K562 (cell line): ENCODE data around the gene TM4SF18. TPM values are rescaled to one million over a fixed set of nuclear protein-coding genes. Genes with fewer than 3 reads are reported as not detected.

ENCODE experiments used
- ATAC-seq: fragments of 200-7000 bp; cut with Tn5 transposase; 3 replicates; pipeline ENCODE4 v1.9.1; 2020; ENCODE audit warnings: moderate library complexity
- BruUV-seq: library from RNA; stranded (reverse); fragments of 400-500 nt; replicated peaks from 2 replicates; lab custom pipeline; 2021; lab: Mats Ljungman, UMichigan
- CTCF ChIA-PET: fragments of 300-600 bp; formaldehyde crosslinking; extraction: SDS; loops from one replicate; lab custom pipeline; 2021; ENCODE audit warnings: low intra/inter-chr PET ratio; lab: Yijun Ruan, JAX
- POLR2A ChIA-PET: fragments of 300-600, 350-650 bp; sonication (Branson Sonifier 250); formaldehyde crosslinking; extraction: SDS; loops from one replicate; lab custom pipeline; 2021; ENCODE audit warnings: antibody characterized with exemption, inconsistent platforms; lab: Yijun Ruan, JAX
- DNase-seq, 4 experiments: peaks; one replicate each; pipeline versions ENCODE4 v3.0.0 to v3.0.0-alpha.2; 2011 to 2018; ENCODE audit warnings: low spot score in 3 of 4, mixed read lengths in 3 of 4; ENCODE audit errors: extremely low read depth in 1 of 4
- FAIRE-seq: peaks from 2 replicates; lab custom pipeline; 2011; peaks lifted over from hg19 to GRCh38; lab: Jason Lieb, UNC
- H2AFZ ChIP-seq: 2 replicates; pipeline ENCODE4 v1.6.0; 2011; ENCODE audit warnings: low read depth, low read length, control low read depth, inconsistent platforms
- H3K27ac ChIP-seq: fragments of 200-600 bp; 3 replicates; pipeline ENCODE4 v1.8.0; 2011; ENCODE audit warnings: low read depth, mild to moderate bottlenecking, control low read depth, inconsistent platforms, low read length, moderate library complexity, mixed read lengths; ENCODE audit errors: extremely low read depth
- H3K27me3 ChIP-seq, 2 experiments: fragments of 300-600 bp in 1 of 2; 2 replicates in 1 of 2; 3 replicates in 1 of 2; pipeline versions ENCODE4 v1.6.0 to v1.8.0; 2011; ENCODE audit warnings: inconsistent platforms in 2 of 2, low read length in 2 of 2, mild to moderate bottlenecking in 1 of 2, mixed read lengths in 1 of 2, moderate library complexity in 1 of 2; ENCODE audit not compliant: control insufficient read depth in 2 of 2, insufficient read depth in 2 of 2
- H3K36me3 ChIP-seq: fragments of 300-600 bp; 3 replicates; pipeline ENCODE4 v1.8.0; 2011; ENCODE audit warnings: mild to moderate bottlenecking, low read length, inconsistent platforms; ENCODE audit not compliant: control insufficient read depth, insufficient read depth
- H3K4me1 ChIP-seq, 2 experiments: fragments of 200-600 bp in 1 of 2; replicated peaks in 1 of 2; 2 replicates in 1 of 2; 3 replicates in 1 of 2; pipeline versions ENCODE4 v1.5.1 to v1.8.0; 2011; ENCODE audit warnings: inconsistent platforms in 2 of 2, low read length in 2 of 2, mild to moderate bottlenecking in 1 of 2, mixed read lengths in 1 of 2, moderate library complexity in 1 of 2; ENCODE audit not compliant: control insufficient read depth in 2 of 2, insufficient read depth in 2 of 2
- H3K4me2 ChIP-seq: 2 replicates; pipeline ENCODE4 v1.6.1; 2011; ENCODE audit warnings: low read length, control low read depth, inconsistent platforms, mixed read lengths; ENCODE audit not compliant: insufficient read depth
- H3K4me3 ChIP-seq: fragments of 200-600 bp; sonication (generic), shearing (Covaris generic); 2 replicates; pipeline ENCODE4 v1.5.1; 2016; ENCODE audit warnings: control low read depth, inconsistent platforms
- H3K79me2 ChIP-seq: fragments of 200-600 bp; 3 replicates; pipeline ENCODE4 v1.8.0; 2011; ENCODE audit warnings: low read length, inconsistent platforms; ENCODE audit not compliant: control insufficient read depth, insufficient read depth
- H3K9ac ChIP-seq, 2 experiments: 2 replicates each; pipeline versions ENCODE4 v1.6.0 to v1.6.1; 2011; ENCODE audit warnings: low read depth in 2 of 2, low read length in 2 of 2, control low read depth in 1 of 2, inconsistent platforms in 1 of 2, mild to moderate bottlenecking in 1 of 2, mixed read lengths in 1 of 2; ENCODE audit not compliant: insufficient read depth in 1 of 2
- H3K9me1 ChIP-seq: one replicate; pipeline ENCODE4 v1.6.0; 2011; ENCODE audit warnings: inconsistent platforms, mild to moderate bottlenecking, low read length, moderate library complexity; ENCODE audit not compliant: control insufficient read depth, insufficient read depth
- H3K9me3 ChIP-seq: replicated peaks from 2 replicates; pipeline ENCODE4 v1.5.1; 2011; ENCODE audit warnings: low read depth, low read length, inconsistent platforms; ENCODE audit not compliant: control insufficient read depth, insufficient read depth
- H4K20me1 ChIP-seq: replicated peaks from 2 replicates; pipeline ENCODE4 v1.6.1; 2011; ENCODE audit warnings: low read length, inconsistent platforms, mixed read lengths; ENCODE audit not compliant: control insufficient read depth, insufficient read depth
- IRF9 ChIP-seq: fragments of 450-650 bp; IDR thresholded peaks from 2 replicates; pipeline ENCODE4 v1.6.1; 2016; ENCODE audit warnings: missing biosample characterization, missing genetic modification characterization
- RBBP5 ChIP-seq: fragments of 200-600 bp; sonication (generic); IDR thresholded peaks from 2 replicates; pipeline ENCODE4 v1.6.1; 2012; ENCODE audit warnings: borderline replicate concordance, mild to moderate bottlenecking, low read length, control low read depth, inconsistent platforms; ENCODE audit not compliant: insufficient read depth, poor library complexity, severe bottlenecking
- WGBS: fragments of 100-300 bp; shearing (Covaris generic); methylation state at CpG from one replicate; pipeline ENCODE4 v1.1.6; 2016; ENCODE audit warnings: low coverage, mixed read lengths; ENCODE audit not compliant: insufficient coverage; ENCODE audit errors: missing lambda C conversion rate; 5-methylcytosine and 5-hydroxymethylcytosine counted together
- in situ Hi-C: fragments of 300-500 bp; cut with MboI; formaldehyde crosslinking; loops from 4 replicates; pipeline ENCODE4 v1.15.0; 2018; ENCODE audit warnings: inconsistent platforms, mixed read lengths
- intact Hi-C: fragments of 100-400 bp; cut with micrococcal nuclease; formaldehyde crosslinking; loops from 2 replicates; pipeline ENCODE4 v1.14.2; 2022
- polyA plus RNA-seq, 8 experiments: library from polyadenylated mRNA; depleted of rRNA in 4 of 8; stranded (reverse) in 5 of 8; unstranded in 3 of 8; fragments of >200 nt; fragmentation: Nextera tagmentation in 2 of 8; fragmentation: Illumina TruSeq in 1 of 8; extraction: Ambion mirVana in 2 of 8; extraction: Trizol in 1 of 8; gene quantifications; 2 replicates each; pipeline versions ENCODE4 v1.2.1 to v1.2.3, GENCODE V29; 2011 to 2014; ENCODE audit warnings: inconsistent platforms in 1 of 8, missing spikeins in 1 of 8
- total RNA-seq, 7 experiments: library from RNA; depleted of rRNA in 6 of 7; stranded (reverse); fragments of >200 nt in 6 of 7; fragmentation: Illumina TruSeq in 2 of 7; extraction: Trizol in 2 of 7; gene quantifications; 2 replicates each; pipeline versions ENCODE4 v1.2.1 to v1.2.3, GENCODE V29; 2011 to 2021; ENCODE audit warnings: low replicate concordance in 1 of 7

Gene TM4SF18
- total and polyA plus RNA-seq, 9 of the 15 experiments (the other 6 are each of a cell fraction or from before 2014, with no cell fraction given), result not detected

GRCh38 chr3:149269687-149270086 is 63.7 kb downstream of the TM4SF18 start:
- Histone ChIP-seq H3K9me1 (no peaks in the 10 kb centered on the region), H2AFZ (no peak overlapping the region), H3K36me3 (no peaks in the 10 kb centered on the region), H3K27me3 (peaks cover 2 to 4% of the 10 kb centered on the region in 2 experiments; a peak in 1 of 5 replicates), H3K27ac (no peak overlapping the region), H3K4me3 (no peak overlapping the region), H4K20me1 (no peaks in the 10 kb centered on the region), H3K79me2 (no peaks in the 10 kb centered on the region), H3K9me3 (no peaks in the 10 kb centered on the region), H3K9ac (no peak overlapping the region), H3K4me1 (no peaks in the 10 kb centered on the region), H3K4me2 (no peak overlapping the region)
- DNase-seq (no peak), ATAC-seq (no peak), FAIRE-seq (no peak)
- ChIA-PET POLR2A (interaction anchor here (1.4 kb wide), 1 partner anchor 11 kb away, joined by 3 read pairs; no protein-coding TSS in a partner anchor), CTCF (interaction anchor here (0.5 to 6.7 kb wide), 3 partner anchors 9 to 314 kb away, joined by 3 to 210 read pairs (median 3); no protein-coding TSS in a partner anchor)
- intact Hi-C loops, result loop anchor here (5.0 kb wide), 1 partner anchor 407 kb away; no protein-coding TSS in a partner anchor
- 27% methylated on average over 7 of the region's 7 CpGs for WGBS
- TF ChIP-seq IRF9 (tag), result no peak
- no peak for TF ChIP-seq RBBP5
- BruUV-seq, result no TSS peak
- in situ Hi-C loops, result loop anchor here (5.0 kb wide), 2 partner anchors 152 to 312 kb away; no protein-coding TSS in a partner anchor

Other genes starting within 250 kb of the TM4SF18 start
- 45.9 and 52.4 TPM in 2 replicates for gene HLTF, start 247.1 kb downstream of the TM4SF18 start, total RNA-seq (2014; rRNA removed)
- gene HLTF, start 247.1 kb downstream of the TM4SF18 start, total RNA-seq (2014; rRNA removed; fragmentation: Illumina TruSeq; extraction: Trizol), result 82.4 and 88.6 TPM in 2 replicates
- 59.5 and 64.3 TPM in 2 replicates for gene HLTF, start 247.1 kb downstream of the TM4SF18 start, total RNA-seq (2015; rRNA removed; fragmentation: Illumina TruSeq; extraction: Trizol)
- 74.4 and 76.4 TPM in 2 replicates for gene HLTF, start 247.1 kb downstream of the TM4SF18 start, total RNA-seq (2021)
- gene HLTF, start 247.1 kb downstream of the TM4SF18 start, polyA plus RNA-seq (2011; rRNA removed), result 35.8 and 41.5 TPM in 2 replicates
- gene HLTF, start 247.1 kb downstream of the TM4SF18 start, polyA plus RNA-seq (2014; fragmentation: Illumina TruSeq; extraction: Trizol), result 43.0 and 50.4 TPM in 2 replicates
- gene HLTF, start 247.1 kb downstream of the TM4SF18 start, polyA plus RNA-seq (2014; fragmentation: Nextera tagmentation; extraction: Ambion mirVana), result 10 to 100 TPM; 35.1 to 37.3 TPM
- 40.8 and 42.4 TPM in 2 replicates for gene HLTF, start 247.1 kb downstream of the TM4SF18 start, polyA plus RNA-seq (2014; rRNA removed)
- gene HPS3, start 204.0 kb downstream of the TM4SF18 start, total RNA-seq (2014; rRNA removed), result 5.2 and 5.3 TPM in 2 replicates
- gene HPS3, start 204.0 kb downstream of the TM4SF18 start, total RNA-seq (2014; rRNA removed; fragmentation: Illumina TruSeq; extraction: Trizol), result 7.6 and 9.3 TPM in 2 replicates
- gene HPS3, start 204.0 kb downstream of the TM4SF18 start, total RNA-seq (2015; rRNA removed; fragmentation: Illumina TruSeq; extraction: Trizol), result 9.6 and 11.3 TPM in 2 replicates
- gene HPS3, start 204.0 kb downstream of the TM4SF18 start, total RNA-seq (2021), result 6.8 and 7.2 TPM in 2 replicates
- 9.7 and 11.6 TPM in 2 replicates for gene HPS3, start 204.0 kb downstream of the TM4SF18 start, polyA plus RNA-seq (2011; rRNA removed)
- 7.0 and 8.9 TPM in 2 replicates for gene HPS3, start 204.0 kb downstream of the TM4SF18 start, polyA plus RNA-seq (2014; fragmentation: Illumina TruSeq; extraction: Trizol)
- 1 to 10 TPM; 1.2 to 2.1 TPM for gene HPS3, start 204.0 kb downstream of the TM4SF18 start, polyA plus RNA-seq (2014; fragmentation: Nextera tagmentation; extraction: Ambion mirVana)
- gene HPS3, start 204.0 kb downstream of the TM4SF18 start, polyA plus RNA-seq (2014; rRNA removed), result 7.7 and 9.5 TPM in 2 replicates
- gene CP, start 111.8 kb downstream of the TM4SF18 start, total RNA-seq (2014; rRNA removed), result not detected in 2 replicates
- gene CP, start 111.8 kb downstream of the TM4SF18 start, total RNA-seq (2014; rRNA removed; fragmentation: Illumina TruSeq; extraction: Trizol), result not detected in 2 replicates
- not detected in 2 replicates for gene CP, start 111.8 kb downstream of the TM4SF18 start, total RNA-seq (2015; rRNA removed; fragmentation: Illumina TruSeq; extraction: Trizol)
- gene CP, start 111.8 kb downstream of the TM4SF18 start, total RNA-seq (2021), result 0.49 and 0.75 TPM in 2 replicates
- gene CP, start 111.8 kb downstream of the TM4SF18 start, polyA plus RNA-seq (2011; rRNA removed), result not detected in 2 replicates
- gene CP, start 111.8 kb downstream of the TM4SF18 start, polyA plus RNA-seq (2014; fragmentation: Illumina TruSeq; extraction: Trizol), result not detected in 2 replicates
- gene CP, start 111.8 kb downstream of the TM4SF18 start, polyA plus RNA-seq (2014; fragmentation: Nextera tagmentation; extraction: Ambion mirVana), result not detected
- gene CP, start 111.8 kb downstream of the TM4SF18 start, polyA plus RNA-seq (2014; rRNA removed), result 0.30 TPM in 1 of 2 replicates, not detected in the other
- not detected in 2 replicates for gene TM4SF1, start 44.0 kb upstream of the TM4SF18 start, total RNA-seq (2014; rRNA removed)
- not detected in 2 replicates for gene TM4SF1, start 44.0 kb upstream of the TM4SF18 start, total RNA-seq (2014; rRNA removed; fragmentation: Illumina TruSeq; extraction: Trizol)
- gene TM4SF1, start 44.0 kb upstream of the TM4SF18 start, total RNA-seq (2015; rRNA removed; fragmentation: Illumina TruSeq; extraction: Trizol), result 0.11 TPM in 1 of 2 replicates, not detected in the other
- 0.44 and 0.67 TPM in 2 replicates for gene TM4SF1, start 44.0 kb upstream of the TM4SF18 start, total RNA-seq (2021)
- 0.06 and 0.12 TPM in 2 replicates for gene TM4SF1, start 44.0 kb upstream of the TM4SF18 start, polyA plus RNA-seq (2011; rRNA removed)
- not detected in 2 replicates for gene TM4SF1, start 44.0 kb upstream of the TM4SF18 start, polyA plus RNA-seq (2014; fragmentation: Illumina TruSeq; extraction: Trizol)
- gene TM4SF1, start 44.0 kb upstream of the TM4SF18 start, polyA plus RNA-seq (2014; fragmentation: Nextera tagmentation; extraction: Ambion mirVana), result under 1 TPM in 1 of 2 experiments, not detected in 1; 0.07 TPM
- 0.08 TPM in 1 of 2 replicates, not detected in the other for gene TM4SF1, start 44.0 kb upstream of the TM4SF18 start, polyA plus RNA-seq (2014; rRNA removed)
- gene TM4SF4, start 141.1 kb upstream of the TM4SF18 start, total RNA-seq (2014; rRNA removed), result not detected in 2 replicates
- gene TM4SF4, start 141.1 kb upstream of the TM4SF18 start, total RNA-seq (2014; rRNA removed; fragmentation: Illumina TruSeq; extraction: Trizol), result not detected in 2 replicates
- not detected in 2 replicates for gene TM4SF4, start 141.1 kb upstream of the TM4SF18 start, total RNA-seq (2015; rRNA removed; fragmentation: Illumina TruSeq; extraction: Trizol)
- 0.31 and 0.81 TPM in 2 replicates for gene TM4SF4, start 141.1 kb upstream of the TM4SF18 start, total RNA-seq (2021)
- gene TM4SF4, start 141.1 kb upstream of the TM4SF18 start, polyA plus RNA-seq (2011; rRNA removed), result not detected in 2 replicates
- gene TM4SF4, start 141.1 kb upstream of the TM4SF18 start, polyA plus RNA-seq (2014; fragmentation: Illumina TruSeq; extraction: Trizol), result not detected in 2 replicates
- gene TM4SF4, start 141.1 kb upstream of the TM4SF18 start, polyA plus RNA-seq (2014; fragmentation: Nextera tagmentation; extraction: Ambion mirVana), result not detected
- not detected in 2 replicates for gene TM4SF4, start 141.1 kb upstream of the TM4SF18 start, polyA plus RNA-seq (2014; rRNA removed)